ENCODE data around the gene HOXD9. TPM values are rescaled to one million over a fixed set of nuclear protein-coding genes. Genes with fewer than 3 reads are reported as not detected.

The HOXD9 gene
- total RNA-seq, 1 experiment from 2014 or later = not detected

- no peaks in the 10 kb centered on the region for H3K36me3 ChIP-seq (ENCODE audit: control insufficient read depth, insufficient read depth, low read length)
- Mint-ChIP-seq H3K36me3 (ENCODE audit: insufficient read depth, unreplicated experiment) (no peaks in the 10 kb centered on the region), H3K4me3 (ENCODE audit: unreplicated experiment) (no peak overlapping the region), H3K9me3 (ENCODE audit: unreplicated experiment) (no peaks in the 10 kb centered on the region), H3K27ac (ENCODE audit: unreplicated experiment) (no peak overlapping the region), H3K4me1 (ENCODE audit: low read depth, unreplicated experiment) (no peaks in the 10 kb centered on the region), H3K27me3 (ENCODE audit: insufficient read depth, unreplicated experiment) (peaks cover 41% of the 10 kb centered on the region)
- TF ChIP-seq CTCF (IDR thresholded peaks at IDR 0.05; ENCODE audit: insufficient read depth in 1 of 2, low read depth in 1 of 2, low read length in 1 of 2, severe bottlenecking in 1 of 2, unreplicated experiment in 1 of 2) = no peak
- peaks cover 13% of the 10 kb centered on the region for H3K4me1 ChIP-seq
- no peak overlapping the region for H3K4me3 ChIP-seq (ENCODE audit: low read depth, low read length)
- intact Hi-C loops (cut with micrococcal nuclease; ENCODE audit: unreplicated experiment) = loop anchor here (10.0 kb wide), 2 partner anchors 491 to 1061 kb away; no protein-coding TSS in a partner anchor
- no peaks in the 10 kb centered on the region for H3K9me3 ChIP-seq
- ChIA-PET CTCF (interaction anchor here (0.6 to 1.5 kb wide), 3 partner anchors 16 to 143 kb away, joined by 3 read pairs; partner anchors contain the start of gene LNPK), POLR2A (no interaction called here)
- no TSS peak for BruUV-seq (replicated peaks)
- no peak for DNase-seq
- H3K27me3 ChIP-seq (replicated peaks; ENCODE audit: control insufficient read depth, insufficient read depth, low read length) = peaks cover 14% of the 10 kb centered on the region
Measured at GRCh38 chr2:176095421-176095820, 27.1 kb upstream of the HOXD9 start.

- H3K9me3 ChIP-seq = no peaks in the 10 kb centered on the region
- TF ChIP-seq CTCF (IDR thresholded peaks at IDR 0.05; ENCODE audit: insufficient read depth in 1 of 2, low read depth in 1 of 2, low read length in 1 of 2, severe bottlenecking in 1 of 2, unreplicated experiment in 1 of 2) = no peak
- peak overlapping the region; percentile 42; the same call in 1 of the 2 replicates for H3K4me3 ChIP-seq (ENCODE audit: low read depth, low read length)
- no TSS peak for BruUV-seq (replicated peaks)
- peak overlapping the region; percentile 66 for H3K4me3 Mint-ChIP-seq (ENCODE audit: unreplicated experiment)
- H3K27ac Mint-ChIP-seq (ENCODE audit: unreplicated experiment) = no peak overlapping the region
- ChIA-PET CTCF (interaction anchor here (0.8 to 2.0 kb wide), 6 partner anchors 8 to 1347 kb away, joined by 3 to 4 read pairs (median 3); partner anchors contain the start of gene LNPK), POLR2A (interaction anchor here (0.5 kb wide), 1 partner anchor 30 kb away, joined by 5 read pairs; no protein-coding TSS in a partner anchor)
- peaks cover 13% of the 10 kb centered on the region for H3K4me1 ChIP-seq
- DNase-seq = peak in 1 of 2 experiments; percentile 7
- peaks cover 14% of the 10 kb centered on the region for H3K27me3 ChIP-seq (replicated peaks; ENCODE audit: control insufficient read depth, insufficient read depth, low read length)
- H3K36me3 ChIP-seq (ENCODE audit: control insufficient read depth, insufficient read depth, low read length) = no peaks in the 10 kb centered on the region
- H3K27me3 Mint-ChIP-seq (ENCODE audit: insufficient read depth, unreplicated experiment) = peaks cover 41% of the 10 kb centered on the region
- no peaks in the 10 kb centered on the region for H3K36me3 Mint-ChIP-seq (ENCODE audit: insufficient read depth, unreplicated experiment)
- no peaks in the 10 kb centered on the region for H3K9me3 Mint-ChIP-seq (ENCODE audit: unreplicated experiment)
- intact Hi-C loops (cut with micrococcal nuclease; ENCODE audit: unreplicated experiment) = loop anchor here (2.0 to 10.0 kb wide), 3 partner anchors 492 to 1062 kb away; no protein-coding TSS in a partner anchor
- no peaks in the 10 kb centered on the region for H3K4me1 Mint-ChIP-seq (ENCODE audit: low read depth, unreplicated experiment)
Measured at GRCh38 chr2:176096243-176096985, 26.1 kb upstream of the HOXD9 start.

GRCh38 chr2:176096986-176097819 is 25.3 kb upstream of the HOXD9 start:
- Mint-ChIP-seq H3K9me3 (ENCODE audit: unreplicated experiment) (no peaks in the 10 kb centered on the region), H3K27me3 (ENCODE audit: insufficient read depth, unreplicated experiment) (peaks cover 38% of the 10 kb centered on the region), H3K4me1 (ENCODE audit: low read depth, unreplicated experiment) (no peaks in the 10 kb centered on the region), H3K36me3 (ENCODE audit: insufficient read depth, unreplicated experiment) (no peaks in the 10 kb centered on the region), H3K27ac (ENCODE audit: unreplicated experiment) (no peak overlapping the region), H3K4me3 (ENCODE audit: unreplicated experiment) (peak overlapping the region; percentile 66)
- Histone ChIP-seq H3K36me3 (ENCODE audit: control insufficient read depth, insufficient read depth, low read length) (no peaks in the 10 kb centered on the region), H3K4me3 (ENCODE audit: low read depth, low read length) (peak overlapping the region; percentile 42), H3K4me1 (peaks cover 13% of the 10 kb centered on the region), H3K9me3 (no peaks in the 10 kb centered on the region), H3K27me3 (replicated peaks; ENCODE audit: control insufficient read depth, insufficient read depth, low read length) (peaks cover 14% of the 10 kb centered on the region)
- BruUV-seq (replicated peaks) = no TSS peak
- POLR2A ChIA-PET = no interaction called here
- peak; percentile 91 to 93 for TF ChIP-seq CTCF (IDR thresholded peaks at IDR 0.05; ENCODE audit: insufficient read depth in 1 of 2, low read depth in 1 of 2, low read length in 1 of 2, severe bottlenecking in 1 of 2, unreplicated experiment in 1 of 2)
- peak; percentile 67 to 75 for DNase-seq
- CTCF ChIA-PET = interaction anchor here (0.7 to 2.0 kb wide), 13 partner anchors 9 to 1348 kb away, joined by 3 to 16 read pairs (median 3); partner anchors contain the start of gene LNPK
- intact Hi-C loops (cut with micrococcal nuclease; ENCODE audit: unreplicated experiment) = loop anchor here (1.0 to 10.0 kb wide), 6 partner anchors 492 to 1062 kb away; no protein-coding TSS in a partner anchor

Data from Caco-2 (cell line).